ENCODE measurements around the gene EDC4. TPM values are rescaled to one million over a fixed set of nuclear protein-coding genes. Genes with fewer than 3 reads are reported as not detected.
A peak's percentile ranks its signal among the peaks of the same experiment; 100 is the strongest.

EDC4 gene
- total and polyA plus RNA-seq, 2 of the 8 experiments (the other 6 are each of a cell fraction or from before 2014, with no cell fraction given) = 58.5 to 72.7 TPM

DNA sequence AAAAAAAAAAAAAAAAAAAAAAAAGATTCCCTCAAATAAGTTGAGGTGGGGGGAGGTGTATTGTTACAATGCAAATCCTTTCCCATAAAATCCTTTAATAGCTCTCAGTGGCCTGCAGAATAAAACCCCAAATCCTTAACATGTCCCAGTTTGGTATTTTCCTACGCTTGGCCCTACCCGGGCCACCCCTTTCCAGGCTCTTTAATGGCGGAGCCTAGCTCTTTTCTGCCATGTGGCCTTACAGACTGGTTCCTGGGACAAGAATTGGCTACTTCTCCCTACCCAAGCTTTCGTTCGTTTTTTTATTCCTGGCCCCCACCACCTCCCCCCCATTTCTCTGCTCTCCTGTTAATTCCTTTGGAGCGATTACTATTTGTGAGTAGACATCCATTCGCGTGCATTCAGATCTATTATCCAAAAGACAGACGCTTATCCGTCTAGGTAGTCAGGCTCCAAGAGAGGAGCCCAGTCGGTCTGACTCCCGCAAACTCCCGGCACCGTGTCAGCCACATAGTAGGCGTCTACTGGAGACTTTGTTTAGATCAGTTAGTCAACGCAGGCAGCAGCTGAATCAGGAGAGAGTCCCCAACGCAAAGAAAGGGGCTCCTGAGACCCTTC lies 31.5 kb upstream of the EDC4 start:
- peaks cover 13 to 15% of the 10 kb centered on the region in 2 experiments for H4K20me1 ChIP-seq (replicated peaks in 1 of 2; ENCODE audit: control insufficient read depth in 1 of 2, insufficient read depth in 2 of 2, low read length in 2 of 2)
- no peak overlapping the region for H3K4ac ChIP-seq (replicated peaks; ENCODE audit: insufficient read length, low read depth, low read length)
- H3K56ac ChIP-seq (replicated peaks; ENCODE audit: insufficient read length, low read depth, low read length) = peak overlapping the region; percentile 40
- no peak overlapping the region for H2BK15ac ChIP-seq (ENCODE audit: low read length)
- peak overlapping the region; percentile 80 for H3K27ac ChIP-seq (ENCODE audit: low read depth, low read length)
- H3K4me1 ChIP-seq (replicated peaks in 1 of 4; ENCODE audit: control insufficient read depth in 3 of 4, insufficient read depth in 4 of 4, low read length in 3 of 4) = peaks cover 8 to 32% (median 17%) of the 10 kb centered on the region in 4 experiments
- peak overlapping the region; percentile 2 for H4K91ac ChIP-seq (replicated peaks; ENCODE audit: insufficient read length, low read length)
- no peaks in the 10 kb centered on the region for H3K9me3 ChIP-seq (ENCODE audit: insufficient read depth in 2 of 2, low read depth in 1 of 2, low read length in 1 of 2)
- CTCF ChIA-PET (ENCODE audit: partially characterized antibody) = interaction anchor here (0.7 to 3.4 kb wide), 20 partner anchors 8 to 1366 kb away, joined by 3 to 33 read pairs (median 4); partner anchors contain the start of genes NRN1L, RANBP10 and TSNAXIP1
- H4K5ac ChIP-seq (ENCODE audit: insufficient read length, low read depth, low read length) = peak overlapping the region; percentile 35
- peak overlapping the region; percentile 98 for H4K8ac ChIP-seq (ENCODE audit: extremely low read depth, insufficient read depth, low read length)
- peaks cover 15% of the 10 kb centered on the region for H3K23me2 ChIP-seq (ENCODE audit: low read depth, low read length)
- H2BK120ac ChIP-seq (replicated peaks; ENCODE audit: low read depth, low read length) = no peak overlapping the region
- no peak overlapping the region for H3K14ac ChIP-seq (ENCODE audit: insufficient read length)
- H3K4me3 ChIP-seq (ENCODE audit: extremely low read depth in 1 of 4, insufficient read depth in 2 of 4, low read depth in 3 of 4, low read length in 4 of 4) = peak overlapping the region; percentile 17 to 97 (median 95); a peak in 6 of 8 replicates
- H3K18ac ChIP-seq (ENCODE audit: extremely low read depth, low read length) = peak overlapping the region; percentile 19; the same call in 1 of the 2 replicates
- H2BK5ac ChIP-seq (ENCODE audit: low read depth, low read length) = peak overlapping the region; percentile 97
- no peak overlapping the region for H3K23ac ChIP-seq (ENCODE audit: insufficient read length)
- H2AFZ ChIP-seq (ENCODE audit: low read length) = peak overlapping the region; percentile 13; the same call in 1 of the 2 replicates
- H3K9ac ChIP-seq (replicated peaks in 1 of 4; ENCODE audit: extremely low read depth in 1 of 4, low read depth in 3 of 4, low read length in 3 of 4) = peak overlapping the region in 3 of 4 experiments; percentile 57 to 72 (median 64); a peak in 5 of 7 replicates
- H2BK20ac ChIP-seq (ENCODE audit: low read length) = no peak overlapping the region
- peaks cover 7% of the 10 kb centered on the region for H3K79me1 ChIP-seq (ENCODE audit: low read depth, low read length)
- DNase-seq (ENCODE audit: low read depth in 1 of 2, low spot score in 2 of 2) (no peak), FAIRE-seq (no peak)
- H3K79me2 ChIP-seq (ENCODE audit: control insufficient read depth in 1 of 2, insufficient read depth in 2 of 2, low read length in 2 of 2) = peaks cover 0 to 26% of the 10 kb centered on the region in 2 experiments; a peak in 2 of 4 replicates
- no peaks in the 10 kb centered on the region for H3K36me3 ChIP-seq (ENCODE audit: control insufficient read depth in 2 of 4, insufficient read depth in 4 of 4, low read length in 3 of 4)
- no peak overlapping the region for H2AK5ac ChIP-seq (ENCODE audit: low read depth, low read length)
- H2BK12ac ChIP-seq (ENCODE audit: low read depth, low read length) = peak overlapping the region; percentile 53; the same call in 1 of the 2 replicates
- H3K4me2 ChIP-seq (ENCODE audit: insufficient read depth in 1 of 2, low read depth in 2 of 2, low read length in 2 of 2) = peak overlapping the region; percentile 50 to 94
- 53% methylated on average over 17 of the region's 17 CpGs; no CpG with 5 or more reads in 1 of the 2 experiments for WGBS, 2 experiments (ENCODE audit: extremely low coverage in 1 of 2, insufficient coverage in 1 of 2, insufficient read length in 1 of 2, insufficient replicate concordance in 2 of 2, low coverage in 1 of 2, low lambda C conversion rate in 2 of 2, missing lambda C conversion rate in 1 of 2)
- H3K27me3 ChIP-seq (replicated peaks in 1 of 4; ENCODE audit: control insufficient read depth in 3 of 4, extremely low read depth in 1 of 4, insufficient read depth in 3 of 4, low read length in 3 of 4) = no peaks in the 10 kb centered on the region
- POLR2A ChIA-PET (ENCODE audit: partially characterized antibody) = interaction anchor here (0.6 to 3.1 kb wide), 12 partner anchors 8 to 285 kb away, joined by 3 to 15 read pairs (median 4); partner anchors contain the start of genes NRN1L, RANBP10 and TSNAXIP1
- TF ChIP-seq PHF8 (conservative IDR thresholded peaks at IDR 0.05; ENCODE audit: low read depth, low read length) = 0 out of 2 replicates have a peak, but pooled peaks have one; percentile 49
- peak; percentile 53 for TF ChIP-seq MAX (IDR thresholded peaks at IDR 0.05)
- peak; percentile 88 for TF ChIP-seq ASH2L (IDR thresholded peaks at IDR 0.05; ENCODE audit: low read length)
- TF ChIP-seq YY1 (IDR thresholded peaks at IDR 0.05; ENCODE audit: low read depth, low read length) = peak; percentile 87
- TF ChIP-seq SUZ12 (IDR thresholded peaks at IDR 0.05; ENCODE audit: low read length) = no peak
- TF ChIP-seq, protein P1, sequence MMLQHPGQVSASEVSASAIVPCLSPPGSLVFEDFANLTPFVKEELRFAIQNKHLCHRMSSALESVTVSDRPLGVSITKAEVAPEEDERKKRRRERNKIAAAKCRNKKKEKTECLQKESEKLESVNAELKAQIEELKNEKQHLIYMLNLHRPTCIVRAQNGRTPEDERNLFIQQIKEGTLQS (IDR thresholded peaks at IDR 0.05; ENCODE audit: insufficient read depth, low read depth, low read length) = no peak
- no peak for TF ChIP-seq KDM4A (IDR thresholded peaks at IDR 0.05; ENCODE audit: low read depth, low read length, severe bottlenecking)
- 0 out of 4 replicates have a peak, but pooled peaks of 1 of the 2 experiments have one; percentile 14 for TF ChIP-seq SIN3A (conservative IDR thresholded peaks at IDR 0.05 in 1 of 2, IDR thresholded peaks at IDR 0.05 in 1 of 2; ENCODE audit: low read depth in 1 of 2, low read length in 2 of 2)
- TF ChIP-seq CREB1 (IDR thresholded peaks at IDR 0.05) = no peak
- TF ChIP-seq, protein P2, sequence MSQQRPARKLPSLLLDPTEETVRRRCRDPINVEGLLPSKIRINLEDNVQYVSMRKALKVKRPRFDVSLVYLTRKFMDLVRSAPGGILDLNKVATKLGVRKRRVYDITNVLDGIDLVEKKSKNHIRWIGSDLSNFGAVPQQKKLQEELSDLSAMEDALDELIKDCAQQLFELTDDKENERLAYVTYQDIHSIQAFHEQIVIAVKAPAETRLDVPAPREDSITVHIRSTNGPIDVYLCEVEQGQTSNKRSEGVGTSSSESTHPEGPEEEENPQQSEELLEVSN (IDR thresholded peaks at IDR 0.05) = peak; percentile 76; the same call in 1 of the 2 replicates

Data from H1 (cell line).